Loucy (cell line): ENCODE results near the gene LMO2.

Experiments used
- EZH2phosphoT487 ChIP-seq: fragments of 200-600 bp; IDR thresholded peaks from 2 replicates; pipeline ENCODE4 v1.6.1; 2018; ENCODE audit warnings: antibody characterized with exemption, mild to moderate bottlenecking, moderate library complexity, borderline replicate concordance
- TF ChIP-seq, protein P1 (sequence below): fragments of 200-600 bp; sonication (generic); conservative IDR thresholded peaks from 2 replicates; pipeline ENCODE4 v1.5.1; 2014; ENCODE audit warnings: mild to moderate bottlenecking, antibody characterized with exemption, low read length

DNA sequence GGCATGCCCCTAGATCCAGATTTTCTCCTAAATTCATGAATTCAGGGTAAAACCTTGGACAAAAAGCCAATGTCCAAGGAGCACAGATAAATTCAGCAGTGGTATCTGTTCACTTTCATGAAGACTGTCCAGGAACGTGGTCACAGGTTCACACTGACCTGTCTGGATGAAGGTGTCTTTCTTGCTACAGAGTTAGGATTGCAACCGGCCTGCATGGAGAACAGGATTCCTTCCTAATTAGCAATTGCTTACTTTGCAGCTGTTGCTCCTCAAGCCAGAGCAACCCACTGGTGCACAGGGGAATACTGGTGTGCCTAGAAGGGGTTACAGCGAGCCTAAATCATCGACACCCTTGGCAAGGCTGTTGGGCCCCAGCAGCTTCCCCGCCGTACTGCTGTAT is 47.6 kb downstream of the LMO2 start:
- TF ChIP-seq, protein P1, sequence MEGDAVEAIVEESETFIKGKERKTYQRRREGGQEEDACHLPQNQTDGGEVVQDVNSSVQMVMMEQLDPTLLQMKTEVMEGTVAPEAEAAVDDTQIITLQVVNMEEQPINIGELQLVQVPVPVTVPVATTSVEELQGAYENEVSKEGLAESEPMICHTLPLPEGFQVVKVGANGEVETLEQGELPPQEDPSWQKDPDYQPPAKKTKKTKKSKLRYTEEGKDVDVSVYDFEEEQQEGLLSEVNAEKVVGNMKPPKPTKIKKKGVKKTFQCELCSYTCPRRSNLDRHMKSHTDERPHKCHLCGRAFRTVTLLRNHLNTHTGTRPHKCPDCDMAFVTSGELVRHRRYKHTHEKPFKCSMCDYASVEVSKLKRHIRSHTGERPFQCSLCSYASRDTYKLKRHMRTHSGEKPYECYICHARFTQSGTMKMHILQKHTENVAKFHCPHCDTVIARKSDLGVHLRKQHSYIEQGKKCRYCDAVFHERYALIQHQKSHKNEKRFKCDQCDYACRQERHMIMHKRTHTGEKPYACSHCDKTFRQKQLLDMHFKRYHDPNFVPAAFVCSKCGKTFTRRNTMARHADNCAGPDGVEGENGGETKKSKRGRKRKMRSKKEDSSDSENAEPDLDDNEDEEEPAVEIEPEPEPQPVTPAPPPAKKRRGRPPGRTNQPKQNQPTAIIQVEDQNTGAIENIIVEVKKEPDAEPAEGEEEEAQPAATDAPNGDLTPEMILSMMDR, result no peak
- no peak for TF ChIP-seq EZH2phosphoT487
